Osteoblast (primary cell): ENCODE measurements around the gene HMBS. TPM values are rescaled to one million over a fixed set of nuclear protein-coding genes. Genes with fewer than 3 reads are reported as not detected.

Source experiments
- DNase-seq: peaks from one replicate; pipeline ENCODE4 v3.0.0; 2011; ENCODE audit warnings: low spot score, mixed read lengths; ENCODE audit not compliant: insufficient read length; ENCODE audit errors: missing footprints
- H2AFZ ChIP-seq: 2 replicates; pipeline ENCODE4 v1.6.0; 2011; ENCODE audit warnings: mild to moderate bottlenecking, low read length
- H3K27ac ChIP-seq: 2 replicates; pipeline ENCODE4 v1.5.1; 2011; ENCODE audit warnings: mild to moderate bottlenecking, low read depth, low read length, moderate library complexity
- H3K27me3 ChIP-seq: 2 replicates; pipeline ENCODE4 v1.6.0; 2012; ENCODE audit warnings: mild to moderate bottlenecking, control low read depth, inconsistent platforms, low read length, moderate library complexity; ENCODE audit not compliant: insufficient read depth
- H3K36me3 ChIP-seq: 2 replicates; pipeline ENCODE4 v1.5.1; 2011; ENCODE audit warnings: mild to moderate bottlenecking, low read length, control low read depth, moderate library complexity; ENCODE audit not compliant: insufficient read depth
- H3K4me1 ChIP-seq: 2 replicates; pipeline ENCODE4 v1.5.1; 2011; ENCODE audit warnings: mild to moderate bottlenecking, low read length, control low read depth, moderate library complexity; ENCODE audit not compliant: insufficient read depth
- H3K4me2 ChIP-seq: 2 replicates; pipeline ENCODE4 v1.6.0; 2011; ENCODE audit warnings: mild to moderate bottlenecking, low read length; ENCODE audit not compliant: insufficient read depth
- H3K4me3 ChIP-seq: fragments of 200-600 bp; sonication (generic); 3 replicates; pipeline ENCODE4 v1.5.1; 2012; ENCODE audit warnings: mild to moderate bottlenecking, low read length, inconsistent platforms; ENCODE audit not compliant: insufficient read depth
- H3K79me2 ChIP-seq: 2 replicates; pipeline ENCODE4 v1.6.0; 2012; ENCODE audit warnings: mild to moderate bottlenecking, low read length, control low read depth, inconsistent platforms; ENCODE audit not compliant: insufficient read depth
- H3K9me3 ChIP-seq: 2 replicates; pipeline ENCODE4 v1.5.1; 2011; ENCODE audit warnings: low read depth, low read length, control low read depth
- H4K20me1 ChIP-seq: 2 replicates; pipeline ENCODE4 v1.6.0; 2012; ENCODE audit warnings: mild to moderate bottlenecking, low read length, control low read depth; ENCODE audit not compliant: insufficient read depth
- CTCF ChIP-seq: IDR thresholded peaks from 2 replicates; pipeline ENCODE4 v1.5.1; 2011; ENCODE audit warnings: mild to moderate bottlenecking, low read depth, low read length, moderate library complexity; ENCODE audit errors: extremely low read depth
- total RNA-seq: library from RNA; depleted of rRNA; stranded (reverse); fragments of >200 nt; gene quantifications from 2 replicates; pipeline ENCODE4 v1.2.3, GENCODE V29; 2012

Gene HMBS
- total RNA-seq, 1 donor: 8.7 TPM

- peaks cover 11% of the 10 kb centered on the region for H3K4me1 ChIP-seq
- no peaks in the 10 kb centered on the region for H3K9me3 ChIP-seq
- H3K27ac ChIP-seq: no peak overlapping the region
- H2AFZ ChIP-seq: no peak overlapping the region
- peaks cover 34% of the 10 kb centered on the region for H3K79me2 ChIP-seq
- TF ChIP-seq CTCF: no peak
- DNase-seq: peak; percentile 22
- H4K20me1 ChIP-seq: no peaks in the 10 kb centered on the region
- H3K4me2 ChIP-seq: no peak overlapping the region
- no peak overlapping the region for H3K4me3 ChIP-seq
- peaks cover 27% of the 10 kb centered on the region for H3K36me3 ChIP-seq
- H3K27me3 ChIP-seq: no peaks in the 10 kb centered on the region
Measured at GRCh38 chr11:119087123-119087522, 2.4 kb downstream of the HMBS start.

- H3K4me1 ChIP-seq: peaks cover 14% of the 10 kb centered on the region
- H3K79me2 ChIP-seq: peaks cover 40% of the 10 kb centered on the region
- H3K9me3 ChIP-seq: no peaks in the 10 kb centered on the region
- H3K4me2 ChIP-seq: no peak overlapping the region
- no peak for TF ChIP-seq CTCF
- H3K27ac ChIP-seq: no peak overlapping the region
- no peak overlapping the region for H2AFZ ChIP-seq
- H4K20me1 ChIP-seq: peaks cover 2% of the 10 kb centered on the region
- peak; percentile 49 for DNase-seq
- no peaks in the 10 kb centered on the region for H3K27me3 ChIP-seq
- H3K36me3 ChIP-seq: peaks cover 34% of the 10 kb centered on the region
- H3K4me3 ChIP-seq: no peak overlapping the region
Measured at GRCh38 chr11:119087747-119088241, 3.1 kb downstream of the HMBS start.

GRCh38 chr11:119088406-119088805 lies 3.7 kb downstream of the HMBS start:
- no peak for TF ChIP-seq CTCF
- no peak overlapping the region for H3K4me3 ChIP-seq

GRCh38 chr11:119089319-119089718 lies 4.6 kb downstream of the HMBS start:
- peaks cover 24% of the 10 kb centered on the region for H3K4me1 ChIP-seq
- no peak overlapping the region for H2AFZ ChIP-seq
- peak; percentile 26 for DNase-seq
- H4K20me1 ChIP-seq: peaks cover 15% of the 10 kb centered on the region
- H3K9me3 ChIP-seq: no peaks in the 10 kb centered on the region
- H3K27me3 ChIP-seq: no peaks in the 10 kb centered on the region
- no peak for TF ChIP-seq CTCF
- H3K36me3 ChIP-seq: peaks cover 42% of the 10 kb centered on the region
- H3K4me3 ChIP-seq: no peak overlapping the region
- peaks cover 56% of the 10 kb centered on the region for H3K79me2 ChIP-seq
- H3K4me2 ChIP-seq: no peak overlapping the region
- H3K27ac ChIP-seq: no peak overlapping the region

More at GRCh38 chr11:119088406-119088805, 3.7 kb downstream of the HMBS start:
- no peak for DNase-seq
- Histone ChIP-seq H3K4me2 (no peak overlapping the region), H4K20me1 (peaks cover 8% of the 10 kb centered on the region), H2AFZ (no peak overlapping the region), H3K27ac (no peak overlapping the region), H3K4me1 (peaks cover 20% of the 10 kb centered on the region), H3K27me3 (no peaks in the 10 kb centered on the region), H3K79me2 (peaks cover 46% of the 10 kb centered on the region), H3K36me3 (peaks cover 40% of the 10 kb centered on the region), H3K9me3 (no peaks in the 10 kb centered on the region)
